GM23248 (cell line): ENCODE data around the gene MYOD1. TPM values are rescaled to one million over a fixed set of nuclear protein-coding genes. Genes with fewer than 3 reads are reported as not detected.

Source experiments
- DNase-seq: peaks from one replicate; pipeline ENCODE4 v3.0.0-alpha.2; 2015
- H2AFZ ChIP-seq: fragments of 200-600 bp; sonication (generic); 2 replicates; pipeline ENCODE4 v1.6.1; 2016; ENCODE audit warnings: antibody characterized with exemption
- H3F3A ChIP-seq: fragments of 200-600 bp; sonication (generic); 2 replicates; pipeline ENCODE4 v1.6.1; 2016; ENCODE audit warnings: mild to moderate bottlenecking, antibody characterized with exemption, mixed run types; ENCODE audit not compliant: insufficient read depth
- H3K27ac ChIP-seq: fragments of 200-600 bp; sonication (generic); 2 replicates; pipeline ENCODE4 v1.5.1; 2016; ENCODE audit warnings: mild to moderate bottlenecking
- H3K27me3 ChIP-seq: fragments of 200-600 bp; sonication (generic); replicated peaks from 2 replicates; pipeline ENCODE4 v1.6.1; 2016; ENCODE audit warnings: mild to moderate bottlenecking; ENCODE audit not compliant: insufficient read depth
- H3K36me3 ChIP-seq: fragments of 200-600 bp; sonication (generic); 2 replicates; pipeline ENCODE4 v1.6.1; 2016; ENCODE audit warnings: low read depth, mild to moderate bottlenecking
- H3K4me1 ChIP-seq: fragments of 200-600 bp; sonication (generic); 2 replicates; pipeline ENCODE4 v1.6.1; 2016; ENCODE audit warnings: mild to moderate bottlenecking; ENCODE audit not compliant: insufficient read depth
- H3K4me2 ChIP-seq: fragments of 200-600 bp; sonication (generic); one replicate; pipeline ENCODE4 v1.6.1; 2016; ENCODE audit warnings: mild to moderate bottlenecking; ENCODE audit not compliant: unreplicated experiment
- H3K4me3 ChIP-seq: fragments of 200-600 bp; sonication (generic); 2 replicates; pipeline ENCODE4 v1.5.1; 2016; ENCODE audit warnings: mild to moderate bottlenecking
- H3K79me2 ChIP-seq: fragments of 200-600 bp; sonication (generic); 2 replicates; pipeline ENCODE4 v1.6.1; 2016; ENCODE audit warnings: mild to moderate bottlenecking; ENCODE audit not compliant: insufficient read depth
- H3K9ac ChIP-seq: fragments of 200-600 bp; sonication (generic); 2 replicates; pipeline ENCODE4 v1.6.1; 2016; ENCODE audit warnings: mild to moderate bottlenecking
- H3K9me2 ChIP-seq: fragments of 200-600 bp; sonication (generic); 2 replicates; pipeline ENCODE4 v1.6.1; 2016; ENCODE audit warnings: mixed run types, mild to moderate bottlenecking, moderate library complexity; ENCODE audit not compliant: insufficient read depth
- H3K9me3 ChIP-seq: fragments of 200-600 bp; sonication (generic); one replicate; pipeline ENCODE4 v1.6.1; 2017; ENCODE audit warnings: low read depth
- H4K20me1 ChIP-seq: fragments of 200-600 bp; sonication (generic); 2 replicates; pipeline ENCODE4 v1.6.0; 2016; ENCODE audit not compliant: insufficient read depth
- EZH2 ChIP-seq: fragments of 200-600 bp; sonication (generic); IDR thresholded peaks from 2 replicates; pipeline ENCODE4 v1.6.1; 2018; ENCODE audit warnings: antibody characterized with exemption, mild to moderate bottlenecking; ENCODE audit not compliant: insufficient read depth, poor library complexity, severe bottlenecking
- EZH2phosphoT487 ChIP-seq: fragments of 200-600 bp; sonication (generic); IDR thresholded peaks from 2 replicates; pipeline ENCODE4 v1.6.1; 2018; ENCODE audit warnings: antibody characterized with exemption, moderate library complexity, mild to moderate bottlenecking, low read depth; ENCODE audit not compliant: insufficient read depth
- WGBS, 2 experiments: methylation state at CpG; one replicate each; pipeline ENCODE4 v1.1.6; 2015 to 2017; ENCODE audit warnings: low lambda C conversion rate in 2 of 2, low coverage in 1 of 2; ENCODE audit errors: missing lambda C conversion rate in 2 of 2; 5-methylcytosine and 5-hydroxymethylcytosine counted together
- in situ Hi-C: fragments of 300-500 bp; cut with MboI; formaldehyde crosslinking; loops from 2 replicates; pipeline ENCODE4 v1.15.0; 2020
- polyA plus RNA-seq: library from polyadenylated mRNA; unstranded; fragments of >200 nt; fragmentation: Nextera tagmentation; extraction: Ambion mirVana; gene quantifications from 2 replicates; pipeline ENCODE4 v1.2.1, GENCODE V29; 2016
- total RNA-seq: library from RNA; depleted of rRNA; stranded (reverse); fragments of >200 nt; shearing (Covaris generic); gene quantifications from 2 replicates; pipeline ENCODE4 v1.2.3, GENCODE V29; 2014

Gene MYOD1
- total and polyA plus RNA-seq, 2 experiments from 2014 or later = not detected

GRCh38 chr11:17741487-17741886 is 22.1 kb downstream of the MYOD1 start:
- Histone ChIP-seq H3K9ac (no peak overlapping the region), H3K9me2 (no peaks in the 10 kb centered on the region), H3K4me3 (no peak overlapping the region), H3K4me1 (peaks cover 4% of the 10 kb centered on the region; the same call in 1 of the 2 replicates), H3K27me3 (peaks cover 20% of the 10 kb centered on the region), H3K79me2 (no peaks in the 10 kb centered on the region), H4K20me1 (no peaks in the 10 kb centered on the region), H3K9me3 (no peaks in the 10 kb centered on the region), H2AFZ (no peak overlapping the region), H3K4me2 (no peak overlapping the region), H3F3A (no peaks in the 10 kb centered on the region), H3K36me3 (no peaks in the 10 kb centered on the region), H3K27ac (no peak overlapping the region)
- TF ChIP-seq EZH2phosphoT487 = no peak
- no peak for TF ChIP-seq EZH2
- 62 to 68% methylated on average over 10 of the region's 10 CpGs for WGBS, 2 experiments
- in situ Hi-C loops = no loop called here
- DNase-seq = no peak

DNA sequence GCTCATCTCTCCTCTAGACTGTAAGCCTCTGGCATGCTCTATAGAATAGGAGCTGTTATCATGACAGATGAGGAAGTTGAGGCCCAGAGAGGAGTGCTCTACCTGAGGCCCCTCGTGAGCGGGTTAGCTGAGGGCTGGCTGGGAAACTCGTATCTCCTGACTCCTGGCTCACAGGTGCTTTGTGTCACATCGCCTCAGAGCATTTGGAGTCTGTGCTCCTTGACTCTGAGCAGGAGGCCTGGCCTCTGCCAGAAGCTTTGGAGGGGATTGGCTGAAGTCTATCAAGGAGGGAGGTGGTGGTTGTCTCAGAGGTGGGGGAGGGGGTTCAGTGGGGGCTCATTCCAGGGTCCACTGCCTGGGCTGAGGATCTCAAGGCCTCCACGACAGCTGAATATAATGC is 22.6 kb downstream of the MYOD1 start:
- Histone ChIP-seq H4K20me1 (no peaks in the 10 kb centered on the region), H2AFZ (no peak overlapping the region), H3K27ac (no peak overlapping the region), H3K9me2 (no peaks in the 10 kb centered on the region), H3K79me2 (no peaks in the 10 kb centered on the region), H3K9ac (no peak overlapping the region), H3K9me3 (no peaks in the 10 kb centered on the region), H3K36me3 (no peaks in the 10 kb centered on the region), H3K4me1 (peaks cover 4% of the 10 kb centered on the region; the same call in 1 of the 2 replicates), H3K4me2 (no peak overlapping the region), H3K27me3 (peaks cover 14% of the 10 kb centered on the region), H3K4me3 (no peak overlapping the region), H3F3A (no peaks in the 10 kb centered on the region)
- no peak for DNase-seq
- in situ Hi-C loops = no loop called here
- TF ChIP-seq EZH2 = no peak
- TF ChIP-seq EZH2phosphoT487 = no peak
- 61 to 67% methylated on average over 5 of the region's 5 CpGs for WGBS, 2 experiments

GRCh38 chr11:17743026-17743807 is 23.8 kb downstream of the MYOD1 start:
- no peak overlapping the region for H3K4me2 ChIP-seq
- no peaks in the 10 kb centered on the region for H3F3A ChIP-seq
- H3K9me3 ChIP-seq = no peaks in the 10 kb centered on the region
- no peaks in the 10 kb centered on the region for H3K36me3 ChIP-seq
- H3K79me2 ChIP-seq = no peaks in the 10 kb centered on the region
- H3K9ac ChIP-seq = no peak overlapping the region
- in situ Hi-C loops = no loop called here
- no peak overlapping the region for H2AFZ ChIP-seq
- 83 to 86% methylated on average over 13 of the region's 13 CpGs for WGBS, 2 experiments
- H3K4me3 ChIP-seq = no peak overlapping the region
- peaks cover 2% of the 10 kb centered on the region; the same call in 1 of the 2 replicates for H3K27me3 ChIP-seq
- peaks cover 4% of the 10 kb centered on the region; the same call in 1 of the 2 replicates for H3K4me1 ChIP-seq
- H3K9me2 ChIP-seq = no peaks in the 10 kb centered on the region
- no peak for DNase-seq
- H4K20me1 ChIP-seq = no peaks in the 10 kb centered on the region
- no peak for TF ChIP-seq EZH2
- no peak for TF ChIP-seq EZH2phosphoT487
- no peak overlapping the region for H3K27ac ChIP-seq

GRCh38 chr11:17743808-17744119 is 24.4 kb downstream of the MYOD1 start:
- 54 to 67% methylated on average over 4 to 5 of the region's 5 CpGs for WGBS, 2 experiments
- Histone ChIP-seq H3K27me3 (no peaks in the 10 kb centered on the region), H3K9ac (no peak overlapping the region), H3K27ac (no peak overlapping the region), H3K9me2 (no peaks in the 10 kb centered on the region), H2AFZ (no peak overlapping the region), H3K4me3 (no peak overlapping the region), H3K79me2 (no peaks in the 10 kb centered on the region), H3K4me2 (no peak overlapping the region), H4K20me1 (no peaks in the 10 kb centered on the region), H3K9me3 (no peaks in the 10 kb centered on the region), H3K36me3 (no peaks in the 10 kb centered on the region), H3K4me1 (peaks cover 4% of the 10 kb centered on the region; the same call in 1 of the 2 replicates), H3F3A (no peaks in the 10 kb centered on the region)
- DNase-seq = peak; percentile 40
- in situ Hi-C loops = no loop called here
- TF ChIP-seq EZH2 (no peak), EZH2phosphoT487 (no peak)
